Activated naive CD8-positive, alpha-beta T cell treated with anti-CD3 and anti-CD28 coated beads for 36 hours (primary cell): ENCODE measurements around the gene EFNB3. TPM values are rescaled to one million over a fixed set of nuclear protein-coding genes. Genes with fewer than 3 reads are reported as not detected.

Source experiments
- DNase-seq: peaks from one replicate; pipeline ENCODE4 v3.0.0; 2021
- H3K27ac Mint-ChIP-seq: one replicate; pipeline ENCODE4 v1.8.0; 2022; ENCODE audit warnings: mild to moderate bottlenecking, moderate library complexity, mixed read lengths
- H3K27me3 Mint-ChIP-seq: one replicate; pipeline ENCODE4 v1.8.0; 2022; ENCODE audit warnings: mild to moderate bottlenecking, mixed read lengths
- H3K36me3 Mint-ChIP-seq: one replicate; pipeline ENCODE4 v1.8.0; 2021; ENCODE audit warnings: mild to moderate bottlenecking, mixed read lengths
- H3K4me1 Mint-ChIP-seq: one replicate; pipeline ENCODE4 v1.8.0; 2021; ENCODE audit warnings: mixed read lengths
- H3K4me3 Mint-ChIP-seq: one replicate; pipeline ENCODE4 v1.8.0; 2022; ENCODE audit warnings: mild to moderate bottlenecking, moderate library complexity, mixed read lengths
- H3K9me3 Mint-ChIP-seq: one replicate; pipeline ENCODE4 v1.8.0; 2022; ENCODE audit warnings: mixed read lengths
- total RNA-seq, 2 experiments: library from RNA; stranded (reverse); gene quantifications; one replicate each; pipeline ENCODE4 v1.2.3, GENCODE V29; 2021

EFNB3 gene
- total RNA-seq, 2 experiments from 2014 or later: not detected

DNA sequence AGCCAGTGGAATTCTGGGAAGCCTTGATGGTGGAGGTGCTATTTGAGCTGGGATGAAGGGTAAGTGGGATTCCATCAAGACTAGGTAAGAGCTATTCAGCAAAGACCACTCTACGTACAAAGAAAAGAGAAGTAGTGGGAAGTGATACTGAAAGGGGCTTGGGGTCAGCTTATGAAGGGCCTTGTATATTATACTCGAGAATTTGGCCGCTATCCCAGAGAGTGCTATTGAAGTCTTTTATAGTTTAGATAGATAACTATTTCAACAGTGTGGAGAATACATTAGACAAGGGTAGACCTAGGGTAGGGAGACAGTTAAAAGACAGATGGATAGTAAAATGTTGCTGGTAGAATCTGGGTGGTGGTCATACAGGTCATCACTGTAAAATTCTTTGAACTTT, 22.9 kb downstream of the EFNB3 start:
- Mint-ChIP-seq H3K27me3 (peaks cover 22% of the 10 kb centered on the region), H3K36me3 (no peaks in the 10 kb centered on the region), H3K4me1 (no peaks in the 10 kb centered on the region), H3K4me3 (no peak overlapping the region), H3K9me3 (no peaks in the 10 kb centered on the region), H3K27ac (no peak overlapping the region)
- DNase-seq: no peak

DNA sequence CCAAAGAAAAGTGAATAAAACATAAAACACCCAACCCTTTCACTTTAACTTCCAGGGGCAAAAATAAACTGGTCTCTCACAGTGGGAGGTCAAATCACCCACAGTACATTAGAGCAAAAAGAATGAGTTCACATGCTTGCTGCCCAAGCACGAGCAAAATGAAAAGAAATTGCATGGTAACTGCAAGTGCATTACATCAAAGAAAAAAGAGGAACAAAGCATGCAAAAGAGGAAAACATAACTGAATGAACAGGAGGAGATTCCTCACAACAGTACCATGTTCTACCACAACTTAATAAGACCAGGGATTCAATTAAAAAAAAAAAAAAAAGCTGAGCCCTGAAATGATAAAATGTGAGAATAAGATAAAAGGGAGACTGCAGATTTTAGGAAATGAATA, 24.8 kb downstream of the EFNB3 start:
- Mint-ChIP-seq H3K9me3 (no peaks in the 10 kb centered on the region), H3K36me3 (no peaks in the 10 kb centered on the region), H3K4me3 (no peak overlapping the region), H3K27ac (no peak overlapping the region), H3K4me1 (no peaks in the 10 kb centered on the region), H3K27me3 (peaks cover 12% of the 10 kb centered on the region)
- no peak for DNase-seq

DNA sequence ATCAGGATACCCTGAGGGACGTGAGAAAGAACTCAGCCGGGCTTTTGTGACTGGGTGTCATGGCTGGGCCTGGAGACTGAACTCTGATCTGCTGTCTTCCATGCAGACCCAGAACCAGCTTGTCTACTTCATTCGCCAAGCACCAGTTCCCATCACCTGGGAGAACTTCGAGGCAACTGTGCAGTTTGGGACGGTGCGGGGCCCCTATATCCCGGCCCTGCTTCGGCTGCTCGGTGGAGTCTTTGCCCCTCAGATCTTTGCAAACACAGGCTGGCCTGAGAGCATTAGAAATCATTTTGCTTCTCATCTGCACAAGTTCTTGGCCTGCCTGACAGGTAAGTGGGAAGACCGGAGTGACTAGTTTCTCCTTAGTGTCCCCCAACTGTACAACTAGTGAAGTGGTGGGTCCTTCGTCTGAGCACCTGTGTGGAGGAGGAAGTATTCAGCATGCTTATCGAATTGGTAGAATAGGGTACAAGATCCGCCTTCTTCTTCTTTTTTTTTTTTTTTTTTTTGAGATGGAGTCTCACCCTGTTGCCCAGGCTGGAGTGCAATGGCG, 28.1 kb downstream of the EFNB3 start:
- Mint-ChIP-seq H3K4me3 (no peak overlapping the region), H3K27ac (no peak overlapping the region), H3K4me1 (no peaks in the 10 kb centered on the region), H3K9me3 (no peaks in the 10 kb centered on the region), H3K27me3 (peaks cover under 1% of the 10 kb centered on the region), H3K36me3 (no peaks in the 10 kb centered on the region)
- DNase-seq: no peak

DNA sequence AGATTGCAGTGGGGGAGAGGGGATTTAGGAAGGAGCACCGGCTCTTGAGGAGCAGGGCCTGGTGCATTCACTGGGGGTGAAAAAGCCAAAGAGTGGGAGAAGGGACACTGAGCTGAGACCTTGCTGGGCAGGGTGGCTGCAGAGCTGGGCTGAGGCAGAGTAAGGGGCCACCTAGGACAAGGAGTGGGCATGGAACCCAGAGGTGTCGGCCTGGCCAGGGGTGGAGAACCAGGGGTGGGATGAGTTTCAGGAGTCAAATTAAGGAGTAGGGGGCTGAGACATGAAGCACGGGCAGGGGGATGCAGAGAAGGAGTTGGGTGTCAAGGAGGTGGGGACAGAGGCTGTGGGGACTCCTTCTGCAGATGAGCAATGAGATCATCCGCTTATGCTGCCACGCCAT, 32.6 kb downstream of the EFNB3 start:
- no peak for DNase-seq
- Mint-ChIP-seq H3K9me3 (no peaks in the 10 kb centered on the region), H3K36me3 (no peaks in the 10 kb centered on the region), H3K4me1 (no peaks in the 10 kb centered on the region), H3K27ac (no peak overlapping the region), H3K4me3 (no peak overlapping the region), H3K27me3 (peaks cover 21% of the 10 kb centered on the region)

- H3K9me3 Mint-ChIP-seq: no peaks in the 10 kb centered on the region
- DNase-seq: no peak
- H3K27ac Mint-ChIP-seq: no peak overlapping the region
- no peaks in the 10 kb centered on the region for H3K36me3 Mint-ChIP-seq
- H3K4me1 Mint-ChIP-seq: no peaks in the 10 kb centered on the region
- no peak overlapping the region for H3K4me3 Mint-ChIP-seq
- H3K27me3 Mint-ChIP-seq: peaks cover 21% of the 10 kb centered on the region
Observed at GRCh38 chr17:7739746-7740145, 34.7 kb downstream of the EFNB3 start.

DNA sequence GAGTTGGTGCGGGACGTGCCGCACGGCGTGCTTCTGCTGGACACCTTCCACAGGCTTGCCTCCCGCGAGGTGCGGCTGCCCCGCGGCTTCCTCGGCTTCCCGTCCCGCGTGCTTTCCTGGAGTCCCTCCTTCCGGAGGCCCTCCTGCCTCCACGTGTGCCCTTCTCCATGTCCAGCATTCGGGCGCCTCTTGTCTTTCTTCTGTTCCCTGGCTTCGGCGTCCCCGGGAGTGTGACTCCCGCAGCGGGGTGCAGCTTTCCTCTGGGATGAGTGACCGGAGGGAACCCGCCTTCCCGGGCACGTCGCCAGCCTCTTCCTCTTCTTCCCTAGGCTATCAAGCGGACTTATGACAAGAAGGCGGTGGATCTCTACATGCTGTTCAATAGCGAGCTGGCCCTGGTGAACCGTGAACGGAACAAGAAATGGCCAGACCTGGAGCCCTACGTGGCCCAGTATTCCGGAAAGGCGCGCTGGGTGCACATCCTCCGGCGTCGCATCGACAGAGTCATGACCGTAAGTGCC, 35.5 kb downstream of the EFNB3 start:
- no peaks in the 10 kb centered on the region for H3K36me3 Mint-ChIP-seq
- no peak overlapping the region for H3K27ac Mint-ChIP-seq
- no peaks in the 10 kb centered on the region for H3K9me3 Mint-ChIP-seq
- no peak for DNase-seq
- no peak overlapping the region for H3K4me3 Mint-ChIP-seq
- H3K4me1 Mint-ChIP-seq: no peaks in the 10 kb centered on the region
- H3K27me3 Mint-ChIP-seq: peaks cover 21% of the 10 kb centered on the region

DNA sequence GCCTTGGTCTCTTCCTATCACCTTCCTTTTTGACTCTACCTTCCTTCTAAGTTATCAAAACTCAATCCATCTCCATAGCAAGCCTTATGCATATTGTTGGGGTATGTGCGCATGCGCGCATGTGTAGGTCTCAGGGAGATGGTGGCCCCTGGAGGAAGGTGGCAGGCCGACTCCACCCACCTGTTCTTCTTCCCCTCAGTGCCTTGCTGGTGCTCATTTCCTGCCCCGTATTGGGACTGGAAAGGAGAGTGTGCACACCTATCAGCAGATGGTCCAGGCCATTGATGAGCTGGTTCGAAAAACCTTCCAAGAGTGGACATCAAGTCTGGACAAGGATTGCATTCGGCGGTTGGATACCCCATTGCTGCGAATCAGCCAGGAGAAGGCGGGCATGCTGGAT, 37.7 kb downstream of the EFNB3 start:
- peaks cover 24% of the 10 kb centered on the region for H3K27me3 Mint-ChIP-seq
- H3K36me3 Mint-ChIP-seq: no peaks in the 10 kb centered on the region
- H3K4me3 Mint-ChIP-seq: no peak overlapping the region
- no peak overlapping the region for H3K27ac Mint-ChIP-seq
- no peak for DNase-seq
- H3K4me1 Mint-ChIP-seq: no peaks in the 10 kb centered on the region
- no peaks in the 10 kb centered on the region for H3K9me3 Mint-ChIP-seq

DNA sequence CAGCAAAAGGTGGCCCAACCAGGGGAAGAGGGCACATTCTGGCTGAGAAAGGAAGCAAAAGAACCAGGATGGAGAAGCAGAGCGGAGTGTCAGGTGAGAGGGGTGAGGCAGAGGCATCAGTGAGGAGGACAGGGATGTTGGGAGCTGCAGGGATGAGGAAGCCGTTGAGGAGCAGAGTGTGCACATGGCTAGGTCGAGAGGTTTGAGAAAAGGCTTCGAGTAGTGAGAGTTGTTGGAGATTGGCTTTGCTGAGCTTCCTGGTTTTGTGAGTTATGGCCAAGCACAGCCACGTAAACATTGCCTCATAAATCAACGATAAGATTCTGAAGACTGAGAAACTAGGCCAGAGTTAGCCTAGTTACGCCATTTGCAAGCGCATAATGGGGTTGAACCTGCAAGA, 39.4 kb downstream of the EFNB3 start:
- Mint-ChIP-seq H3K27me3 (peaks cover 23% of the 10 kb centered on the region), H3K36me3 (no peaks in the 10 kb centered on the region), H3K4me3 (no peak overlapping the region), H3K27ac (no peak overlapping the region), H3K4me1 (no peaks in the 10 kb centered on the region), H3K9me3 (no peaks in the 10 kb centered on the region)
- DNase-seq: no peak

GRCh38 chr17:7745748-7746470, 40.9 kb downstream of the EFNB3 start:
- Mint-ChIP-seq H3K27me3 (peaks cover 13% of the 10 kb centered on the region), H3K27ac (no peak overlapping the region), H3K4me3 (no peak overlapping the region), H3K9me3 (no peaks in the 10 kb centered on the region), H3K36me3 (no peaks in the 10 kb centered on the region), H3K4me1 (no peaks in the 10 kb centered on the region)
- DNase-seq: no peak

- Mint-ChIP-seq H3K4me1 (no peaks in the 10 kb centered on the region), H3K27ac (no peak overlapping the region), H3K9me3 (no peaks in the 10 kb centered on the region), H3K27me3 (peaks cover 8% of the 10 kb centered on the region), H3K36me3 (no peaks in the 10 kb centered on the region), H3K4me3 (no peak overlapping the region)
- no peak for DNase-seq
Observed at GRCh38 chr17:7747635-7748071, 42.7 kb downstream of the EFNB3 start.

GRCh38 chr17:7748076-7748775, 43.2 kb downstream of the EFNB3 start:
- H3K4me1 Mint-ChIP-seq: no peaks in the 10 kb centered on the region
- H3K27me3 Mint-ChIP-seq: peaks cover 8% of the 10 kb centered on the region
- no peak for DNase-seq
- no peak overlapping the region for H3K27ac Mint-ChIP-seq
- H3K36me3 Mint-ChIP-seq: no peaks in the 10 kb centered on the region
- no peaks in the 10 kb centered on the region for H3K9me3 Mint-ChIP-seq
- no peak overlapping the region for H3K4me3 Mint-ChIP-seq

- no peaks in the 10 kb centered on the region for H3K36me3 Mint-ChIP-seq
- H3K27ac Mint-ChIP-seq: no peak overlapping the region
- DNase-seq: no peak
- no peak overlapping the region for H3K4me3 Mint-ChIP-seq
- H3K4me1 Mint-ChIP-seq: no peaks in the 10 kb centered on the region
- no peaks in the 10 kb centered on the region for H3K9me3 Mint-ChIP-seq
- H3K27me3 Mint-ChIP-seq: peaks cover 10% of the 10 kb centered on the region
Observed at GRCh38 chr17:7750321-7750821, 45.4 kb downstream of the EFNB3 start.

GRCh38 chr17:7754656-7755055, 49.7 kb downstream of the EFNB3 start:
- DNase-seq: no peak
- Mint-ChIP-seq H3K9me3 (no peaks in the 10 kb centered on the region), H3K36me3 (no peaks in the 10 kb centered on the region), H3K27me3 (peaks cover 4% of the 10 kb centered on the region), H3K4me3 (no peak overlapping the region), H3K27ac (no peak overlapping the region), H3K4me1 (no peaks in the 10 kb centered on the region)

GRCh38 chr17:7755095-7755890, 50.3 kb downstream of the EFNB3 start:
- no peak for DNase-seq
- no peaks in the 10 kb centered on the region for H3K4me1 Mint-ChIP-seq
- no peaks in the 10 kb centered on the region for H3K9me3 Mint-ChIP-seq
- no peaks in the 10 kb centered on the region for H3K36me3 Mint-ChIP-seq
- no peak overlapping the region for H3K4me3 Mint-ChIP-seq
- no peak overlapping the region for H3K27ac Mint-ChIP-seq
- H3K27me3 Mint-ChIP-seq: peaks cover 4% of the 10 kb centered on the region

GRCh38 chr17:7756968-7757367, 52.0 kb downstream of the EFNB3 start:
- H3K4me1 Mint-ChIP-seq: no peaks in the 10 kb centered on the region
- no peaks in the 10 kb centered on the region for H3K36me3 Mint-ChIP-seq
- no peaks in the 10 kb centered on the region for H3K9me3 Mint-ChIP-seq
- no peak for DNase-seq
- H3K27ac Mint-ChIP-seq: no peak overlapping the region
- H3K4me3 Mint-ChIP-seq: no peak overlapping the region
- H3K27me3 Mint-ChIP-seq: peaks cover 4% of the 10 kb centered on the region
